Osteoblast (primary cell): ENCODE data around the gene ACAP3. TPM values are rescaled to one million over a fixed set of nuclear protein-coding genes. Genes with fewer than 3 reads are reported as not detected.

Experiments
- DNase-seq: peaks from one replicate; pipeline ENCODE4 v3.0.0; 2011; ENCODE audit warnings: low spot score, mixed read lengths; ENCODE audit not compliant: insufficient read length; ENCODE audit errors: missing footprints
- H2AFZ ChIP-seq: 2 replicates; pipeline ENCODE4 v1.6.0; 2011; ENCODE audit warnings: mild to moderate bottlenecking, low read length
- H3K27ac ChIP-seq: 2 replicates; pipeline ENCODE4 v1.5.1; 2011; ENCODE audit warnings: mild to moderate bottlenecking, low read depth, low read length, moderate library complexity
- H3K27me3 ChIP-seq: 2 replicates; pipeline ENCODE4 v1.6.0; 2012; ENCODE audit warnings: mild to moderate bottlenecking, control low read depth, inconsistent platforms, low read length, moderate library complexity; ENCODE audit not compliant: insufficient read depth
- H3K36me3 ChIP-seq: 2 replicates; pipeline ENCODE4 v1.5.1; 2011; ENCODE audit warnings: mild to moderate bottlenecking, low read length, control low read depth, moderate library complexity; ENCODE audit not compliant: insufficient read depth
- H3K4me1 ChIP-seq: 2 replicates; pipeline ENCODE4 v1.5.1; 2011; ENCODE audit warnings: mild to moderate bottlenecking, low read length, control low read depth, moderate library complexity; ENCODE audit not compliant: insufficient read depth
- H3K4me2 ChIP-seq: 2 replicates; pipeline ENCODE4 v1.6.0; 2011; ENCODE audit warnings: mild to moderate bottlenecking, low read length; ENCODE audit not compliant: insufficient read depth
- H3K4me3 ChIP-seq: fragments of 200-600 bp; sonication (generic); 3 replicates; pipeline ENCODE4 v1.5.1; 2012; ENCODE audit warnings: mild to moderate bottlenecking, low read length, inconsistent platforms; ENCODE audit not compliant: insufficient read depth
- H3K79me2 ChIP-seq: 2 replicates; pipeline ENCODE4 v1.6.0; 2012; ENCODE audit warnings: mild to moderate bottlenecking, low read length, control low read depth, inconsistent platforms; ENCODE audit not compliant: insufficient read depth
- H3K9me3 ChIP-seq: 2 replicates; pipeline ENCODE4 v1.5.1; 2011; ENCODE audit warnings: low read depth, low read length, control low read depth
- H4K20me1 ChIP-seq: 2 replicates; pipeline ENCODE4 v1.6.0; 2012; ENCODE audit warnings: mild to moderate bottlenecking, low read length, control low read depth; ENCODE audit not compliant: insufficient read depth
- CTCF ChIP-seq: IDR thresholded peaks from 2 replicates; pipeline ENCODE4 v1.5.1; 2011; ENCODE audit warnings: mild to moderate bottlenecking, low read depth, low read length, moderate library complexity; ENCODE audit errors: extremely low read depth
- total RNA-seq: library from RNA; depleted of rRNA; stranded (reverse); fragments of >200 nt; gene quantifications from 2 replicates; pipeline ENCODE4 v1.2.3, GENCODE V29; 2012

ACAP3 gene
- total RNA-seq, 1 donor = 46.7 TPM

DNA sequence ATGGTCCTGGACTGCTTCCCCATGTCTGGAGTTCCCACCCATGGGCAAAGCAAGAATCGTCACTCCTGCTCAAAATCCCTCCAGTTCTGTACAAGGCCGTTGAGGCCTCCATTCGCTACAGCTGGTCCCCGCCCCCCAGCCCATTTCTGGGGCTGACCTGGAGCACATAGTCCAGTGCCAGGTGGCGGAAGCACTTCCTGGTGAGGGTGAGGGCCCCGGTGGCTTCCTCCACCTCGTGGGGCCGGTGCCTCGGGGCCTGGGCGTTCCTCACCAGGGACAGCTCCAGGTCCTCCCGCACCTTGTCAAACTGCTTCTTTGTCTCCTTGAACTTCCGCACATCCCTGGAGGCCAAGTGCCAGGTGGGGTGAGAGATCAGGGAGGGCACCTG is 7.4 kb downstream of the ACAP3 start:
- no peak overlapping the region for H3K4me3 ChIP-seq
- H3K27me3 ChIP-seq = no peaks in the 10 kb centered on the region
- H3K27ac ChIP-seq = no peak overlapping the region
- H3K9me3 ChIP-seq = no peaks in the 10 kb centered on the region
- peaks cover 22% of the 10 kb centered on the region for H3K79me2 ChIP-seq
- H4K20me1 ChIP-seq = peaks cover 45% of the 10 kb centered on the region
- no peak for DNase-seq
- H3K4me1 ChIP-seq = peaks cover 11% of the 10 kb centered on the region
- H3K36me3 ChIP-seq = peaks cover 3% of the 10 kb centered on the region
- H2AFZ ChIP-seq = no peak overlapping the region
- H3K4me2 ChIP-seq = no peak overlapping the region
- TF ChIP-seq CTCF = no peak

- Histone ChIP-seq H3K9me3 (no peaks in the 10 kb centered on the region), H2AFZ (no peak overlapping the region), H3K4me3 (no peak overlapping the region), H4K20me1 (peaks cover 40% of the 10 kb centered on the region), H3K27ac (no peak overlapping the region), H3K79me2 (peaks cover 17% of the 10 kb centered on the region), H3K4me2 (no peak overlapping the region), H3K4me1 (peaks cover 6% of the 10 kb centered on the region), H3K36me3 (peaks cover 3% of the 10 kb centered on the region), H3K27me3 (no peaks in the 10 kb centered on the region)
- peak; percentile 87 for DNase-seq
- TF ChIP-seq CTCF = peak; percentile 29
These were observed 7.9 kb downstream of the ACAP3 start for GRCh38 chr1:1299686-1300351.

GRCh38 chr1:1298861-1299685 is 8.7 kb downstream of the ACAP3 start:
- DNase-seq = peak; percentile 94
- H3K79me2 ChIP-seq = peaks cover 10% of the 10 kb centered on the region
- no peaks in the 10 kb centered on the region for H3K9me3 ChIP-seq
- no peak overlapping the region for H3K4me3 ChIP-seq
- no peaks in the 10 kb centered on the region for H3K27me3 ChIP-seq
- H3K4me1 ChIP-seq = no peaks in the 10 kb centered on the region
- no peak for TF ChIP-seq CTCF
- no peak overlapping the region for H2AFZ ChIP-seq
- no peak overlapping the region for H3K4me2 ChIP-seq
- H3K27ac ChIP-seq = no peak overlapping the region
- H4K20me1 ChIP-seq = peaks cover 33% of the 10 kb centered on the region
- peaks cover 3% of the 10 kb centered on the region for H3K36me3 ChIP-seq

- Histone ChIP-seq H2AFZ (no peak overlapping the region), H4K20me1 (peaks cover 29% of the 10 kb centered on the region), H3K27ac (no peak overlapping the region), H3K36me3 (peaks cover 3% of the 10 kb centered on the region), H3K79me2 (peaks cover 2% of the 10 kb centered on the region), H3K4me1 (no peaks in the 10 kb centered on the region), H3K4me3 (no peak overlapping the region), H3K9me3 (no peaks in the 10 kb centered on the region), H3K4me2 (no peak overlapping the region), H3K27me3 (no peaks in the 10 kb centered on the region)
- no peak for TF ChIP-seq CTCF
- DNase-seq = peak; percentile 79
These were observed 9.8 kb downstream of the ACAP3 start for GRCh38 chr1:1297802-1298424.
